Activated CD8-positive, alpha-beta memory T cell treated with anti-CD3 and anti-CD28 coated beads, Interleukin-2, amount 10 ng/mL, durations not matched to agents 7 days and 5 days (primary cell): ENCODE data around the gene SUSD5. TPM values are rescaled to one million over a fixed set of nuclear protein-coding genes. Genes with fewer than 3 reads are reported as not detected.

Source experiments
- ATAC-seq: fragments of 150-1000 bp; cut with Tn5 transposase; one replicate; pipeline ENCODE4 v1.10.0; 2021; ENCODE audit warnings: moderate library complexity
- CTCF ChIA-PET: fragments of 350-600 bp; sonication (Branson Sonifier 250); formaldehyde crosslinking; loops from one replicate; lab custom pipeline; 2021; ENCODE audit warnings: antibody characterized with exemption; lab: Charles Lee
- DNase-seq: peaks from one replicate; pipeline ENCODE4 v3.0.0-alpha.2; 2020
- H3K27ac Mint-ChIP-seq: one replicate; pipeline ENCODE4 v1.8.0; 2021; ENCODE audit warnings: mild to moderate bottlenecking, mixed read lengths
- H3K27me3 Mint-ChIP-seq: one replicate; pipeline ENCODE4 v1.8.0; 2021; ENCODE audit warnings: mixed read lengths
- H3K36me3 Mint-ChIP-seq: one replicate; pipeline ENCODE4 v1.8.0; 2021; ENCODE audit warnings: mild to moderate bottlenecking, mixed read lengths
- H3K4me1 Mint-ChIP-seq: one replicate; pipeline ENCODE4 v1.8.0; 2021; ENCODE audit warnings: mixed read lengths
- H3K4me3 Mint-ChIP-seq: one replicate; pipeline ENCODE4 v1.8.0; 2021; ENCODE audit warnings: mild to moderate bottlenecking, moderate library complexity, mixed read lengths
- H3K9me3 Mint-ChIP-seq: one replicate; pipeline ENCODE4 v1.8.0; 2022; ENCODE audit warnings: low read depth, mixed read lengths
- total RNA-seq, 2 experiments: library from RNA; stranded (reverse); gene quantifications; one replicate each; pipeline ENCODE4 v1.2.3, GENCODE V29; 2021

Gene SUSD5
- total RNA-seq, 2 experiments from 2014 or later, result not detected

GRCh38 chr3:33137691-33138090 lies 80.9 kb downstream of the SUSD5 start:
- no peaks in the 10 kb centered on the region for H3K9me3 Mint-ChIP-seq
- DNase-seq (no peak), ATAC-seq (no peak)
- peaks cover 6% of the 10 kb centered on the region for H3K4me1 Mint-ChIP-seq
- H3K36me3 Mint-ChIP-seq, result peaks cover 25% of the 10 kb centered on the region
- H3K4me3 Mint-ChIP-seq, result no peak overlapping the region
- no peaks in the 10 kb centered on the region for H3K27me3 Mint-ChIP-seq
- CTCF ChIA-PET, result interaction anchor here (0.5 kb wide), 1 partner anchor 648 kb away, joined by 3 read pairs; no protein-coding TSS in a partner anchor
- no peak overlapping the region for H3K27ac Mint-ChIP-seq

- Mint-ChIP-seq H3K36me3 (peaks cover 22% of the 10 kb centered on the region), H3K4me1 (peaks cover 6% of the 10 kb centered on the region), H3K27me3 (no peaks in the 10 kb centered on the region), H3K27ac (peak overlapping the region; percentile 24), H3K9me3 (no peaks in the 10 kb centered on the region), H3K4me3 (no peak overlapping the region)
- DNase-seq, result no peak
- CTCF ChIA-PET, result interaction anchor here (0.8 to 9.1 kb wide), 2 partner anchors 238 to 653 kb away, joined by 3 to 80 read pairs; no protein-coding TSS in a partner anchor
- peak; percentile 39 for ATAC-seq
Measured at GRCh38 chr3:33134026-33134625, 84.5 kb downstream of the SUSD5 start.

GRCh38 chr3:33132019-33132360 lies 86.6 kb downstream of the SUSD5 start:
- Mint-ChIP-seq H3K4me1 (peaks cover 6% of the 10 kb centered on the region), H3K36me3 (peaks cover 18% of the 10 kb centered on the region), H3K4me3 (no peak overlapping the region), H3K9me3 (no peaks in the 10 kb centered on the region), H3K27me3 (no peaks in the 10 kb centered on the region), H3K27ac (no peak overlapping the region)
- no peak for DNase-seq
- CTCF ChIA-PET, result interaction anchor here (0.8 to 9.1 kb wide), 32 partner anchors 8 to 667 kb away, joined by 3 to 80 read pairs (median 5); partner anchors contain the start of genes CRTAP and PDCD6IP
- no peak for ATAC-seq

- ATAC-seq (peak; percentile 73), DNase-seq (peak; percentile 54)
- Mint-ChIP-seq H3K36me3 (peaks cover 17% of the 10 kb centered on the region), H3K27me3 (no peaks in the 10 kb centered on the region), H3K4me1 (peaks cover 6% of the 10 kb centered on the region), H3K27ac (no peak overlapping the region), H3K4me3 (no peak overlapping the region), H3K9me3 (no peaks in the 10 kb centered on the region)
- CTCF ChIA-PET, result interaction anchor here (0.7 to 9.1 kb wide), 36 partner anchors 9 to 669 kb away, joined by 3 to 80 read pairs (median 4); partner anchors contain the start of genes CRTAP and PDCD6IP
Measured at GRCh38 chr3:33131331-33132018, 87.1 kb downstream of the SUSD5 start.

- Mint-ChIP-seq H3K27ac (no peak overlapping the region), H3K4me1 (peaks cover 6% of the 10 kb centered on the region), H3K36me3 (peaks cover 19% of the 10 kb centered on the region), H3K4me3 (no peak overlapping the region), H3K9me3 (no peaks in the 10 kb centered on the region), H3K27me3 (no peaks in the 10 kb centered on the region)
- DNase-seq, result no peak
- no peak for ATAC-seq
- CTCF ChIA-PET, result interaction anchor here (0.7 to 9.1 kb wide), 5 partner anchors 12 to 251 kb away, joined by 3 to 80 read pairs (median 5); no protein-coding TSS in a partner anchor
Measured at GRCh38 chr3:33130144-33130543, 88.5 kb downstream of the SUSD5 start.

- Mint-ChIP-seq H3K27ac (no peak overlapping the region), H3K4me3 (no peak overlapping the region), H3K4me1 (peaks cover 2% of the 10 kb centered on the region), H3K9me3 (no peaks in the 10 kb centered on the region), H3K36me3 (peaks cover 20% of the 10 kb centered on the region), H3K27me3 (no peaks in the 10 kb centered on the region)
- no peak for DNase-seq
- ATAC-seq, result no peak
- CTCF ChIA-PET, result interaction anchor here (1.3 to 9.1 kb wide), 3 partner anchors 54 to 659 kb away, joined by 3 to 80 read pairs (median 4); no protein-coding TSS in a partner anchor
Measured at GRCh38 chr3:33128706-33129105, 89.9 kb downstream of the SUSD5 start.

- H3K4me1 Mint-ChIP-seq, result no peaks in the 10 kb centered on the region
- peaks cover 17% of the 10 kb centered on the region for H3K36me3 Mint-ChIP-seq
- H3K4me3 Mint-ChIP-seq, result no peak overlapping the region
- no peaks in the 10 kb centered on the region for H3K27me3 Mint-ChIP-seq
- CTCF ChIA-PET, result interaction anchor here (9.1 kb wide), 1 partner anchor 247 kb away, joined by 80 read pairs; no protein-coding TSS in a partner anchor
- no peak overlapping the region for H3K27ac Mint-ChIP-seq
- H3K9me3 Mint-ChIP-seq, result no peaks in the 10 kb centered on the region
- ATAC-seq (no peak), DNase-seq (no peak)
Measured at GRCh38 chr3:33125840-33126239, 92.8 kb downstream of the SUSD5 start.

- H3K27ac Mint-ChIP-seq, result no peak overlapping the region
- ATAC-seq, result no peak
- peaks cover 19% of the 10 kb centered on the region for H3K36me3 Mint-ChIP-seq
- CTCF ChIA-PET, result interaction anchor here (1.3 kb wide), 2 partner anchors 11 to 248 kb away, joined by 4 to 5 read pairs; partner anchors contain the start of gene CRTAP
- no peaks in the 10 kb centered on the region for H3K9me3 Mint-ChIP-seq
- H3K4me3 Mint-ChIP-seq, result no peak overlapping the region
- no peaks in the 10 kb centered on the region for H3K27me3 Mint-ChIP-seq
- DNase-seq, result no peak
- H3K4me1 Mint-ChIP-seq, result no peaks in the 10 kb centered on the region
Measured at GRCh38 chr3:33124638-33125037, 94.0 kb downstream of the SUSD5 start.

- DNase-seq, result no peak
- no peaks in the 10 kb centered on the region for H3K9me3 Mint-ChIP-seq
- H3K36me3 Mint-ChIP-seq, result peaks cover 18% of the 10 kb centered on the region
- CTCF ChIA-PET, result interaction anchor here (1.0 to 1.9 kb wide), 2 partner anchors 8 to 250 kb away, joined by 3 to 8 read pairs; no protein-coding TSS in a partner anchor
- ATAC-seq, result no peak
- H3K4me3 Mint-ChIP-seq, result no peak overlapping the region
- no peak overlapping the region for H3K27ac Mint-ChIP-seq
- no peaks in the 10 kb centered on the region for H3K27me3 Mint-ChIP-seq
- H3K4me1 Mint-ChIP-seq, result peaks cover 4% of the 10 kb centered on the region
Measured at GRCh38 chr3:33122991-33123390, 95.6 kb downstream of the SUSD5 start.

GRCh38 chr3:33119891-33120290 lies 98.7 kb downstream of the SUSD5 start:
- no peaks in the 10 kb centered on the region for H3K9me3 Mint-ChIP-seq
- ATAC-seq (no peak), DNase-seq (no peak)
- peaks cover 21% of the 10 kb centered on the region for H3K4me1 Mint-ChIP-seq
- CTCF ChIA-PET, result interaction anchor here (1.6 kb wide), 1 partner anchor 12 kb away, joined by 5 read pairs; no protein-coding TSS in a partner anchor
- no peak overlapping the region for H3K4me3 Mint-ChIP-seq
- H3K27me3 Mint-ChIP-seq, result no peaks in the 10 kb centered on the region
- H3K27ac Mint-ChIP-seq, result no peak overlapping the region
- H3K36me3 Mint-ChIP-seq, result peaks cover 9% of the 10 kb centered on the region

- H3K36me3 Mint-ChIP-seq, result peaks cover 2% of the 10 kb centered on the region
- no peak overlapping the region for H3K27ac Mint-ChIP-seq
- DNase-seq (no peak), ATAC-seq (no peak)
- CTCF ChIA-PET, result interaction anchor here (0.5 to 1.8 kb wide), 3 partner anchors 13 to 92 kb away, joined by 3 to 7 read pairs (median 5); no protein-coding TSS in a partner anchor
- no peaks in the 10 kb centered on the region for H3K27me3 Mint-ChIP-seq
- H3K4me1 Mint-ChIP-seq, result peaks cover 32% of the 10 kb centered on the region
- H3K9me3 Mint-ChIP-seq, result no peaks in the 10 kb centered on the region
- H3K4me3 Mint-ChIP-seq, result no peak overlapping the region
Measured at GRCh38 chr3:33117461-33117860, 101.1 kb downstream of the SUSD5 start.

- CTCF ChIA-PET, result interaction anchor here (1.3 to 3.3 kb wide), 4 partner anchors 16 to 257 kb away, joined by 3 to 10 read pairs (median 9); no protein-coding TSS in a partner anchor
- peaks cover 49% of the 10 kb centered on the region for H3K4me1 Mint-ChIP-seq
- no peaks in the 10 kb centered on the region for H3K9me3 Mint-ChIP-seq
- no peak overlapping the region for H3K27ac Mint-ChIP-seq
- DNase-seq, result no peak
- H3K36me3 Mint-ChIP-seq, result no peaks in the 10 kb centered on the region
- peak overlapping the region; percentile 48 for H3K4me3 Mint-ChIP-seq
- H3K27me3 Mint-ChIP-seq, result no peaks in the 10 kb centered on the region
- ATAC-seq, result no peak
Measured at GRCh38 chr3:33115024-33115768, 103.4 kb downstream of the SUSD5 start.

GRCh38 chr3:33114622-33115023 lies 104.0 kb downstream of the SUSD5 start:
- Mint-ChIP-seq H3K27ac (peak overlapping the region; percentile 73), H3K4me3 (peak overlapping the region; percentile 79), H3K27me3 (no peaks in the 10 kb centered on the region), H3K36me3 (no peaks in the 10 kb centered on the region), H3K4me1 (peaks cover 49% of the 10 kb centered on the region), H3K9me3 (no peaks in the 10 kb centered on the region)
- DNase-seq, result no peak
- no peak for ATAC-seq
- CTCF ChIA-PET, result interaction anchor here (1.0 to 3.3 kb wide), 4 partner anchors 17 to 258 kb away, joined by 3 to 10 read pairs (median 8); no protein-coding TSS in a partner anchor
